ENCODE measurements around the gene NCOA7.
"Not testable (repeated sequence)": the region's sequence is repeated elsewhere in the genome, so short reads cannot be mapped to it uniquely, and the experiment has no call there.

The NCOA7 gene

GRCh38 chr6:125766641-125767040, 24.1 kb upstream of the NCOA7 start:
- 0 out of 2 replicates have a peak, but pooled peaks cover 2% of the 10 kb centered on the region for H3K4me1 ChIP-seq
- in situ Hi-C loops (cut with MboI; ENCODE audit: low sequenced_read_pairs): loop anchor here (5.0 to 25.0 kb wide), 2 partner anchors 454 to 879 kb away; no protein-coding TSS in a partner anchor
- no peak for DNase-seq (ENCODE audit: low spot score in 2 of 2)
- no peaks in the 10 kb centered on the region for H3K9me3 ChIP-seq
- H3K27me3 ChIP-seq (ENCODE audit: low read depth): peaks cover 12% of the 10 kb centered on the region; the same call in 1 of the 2 replicates
- H3K36me3 ChIP-seq (replicated peaks): no peaks in the 10 kb centered on the region
- no peak overlapping the region for H3K4me3 ChIP-seq

- Histone ChIP-seq H3K4me1 (0 out of 2 replicates have a peak, but pooled peaks cover 2% of the 10 kb centered on the region), H3K9me3 (no peaks in the 10 kb centered on the region), H3K27me3 (ENCODE audit: low read depth) (peaks cover 5% of the 10 kb centered on the region; the same call in 1 of the 2 replicates), H3K36me3 (replicated peaks) (no peaks in the 10 kb centered on the region), H3K4me3 (no peak overlapping the region)
- no peak for DNase-seq (ENCODE audit: low spot score in 2 of 2)
- in situ Hi-C loops (cut with MboI; ENCODE audit: low sequenced_read_pairs): loop anchor here (5.0 to 25.0 kb wide), 2 partner anchors 457 to 882 kb away; no protein-coding TSS in a partner anchor
Observed at GRCh38 chr6:125769147-125769783, 21.5 kb upstream of the NCOA7 start.

- Histone ChIP-seq H3K4me3 (no peak overlapping the region), H3K27me3 (ENCODE audit: low read depth) (no peaks in the 10 kb centered on the region), H3K9me3 (no peaks in the 10 kb centered on the region), H3K4me1 (peaks cover 22% of the 10 kb centered on the region), H3K36me3 (replicated peaks) (no peaks in the 10 kb centered on the region)
- no peak for DNase-seq (ENCODE audit: low spot score in 2 of 2)
- in situ Hi-C loops (cut with MboI; ENCODE audit: low sequenced_read_pairs): loop anchor here (25.0 kb wide), 1 partner anchor 886 kb away; no protein-coding TSS in a partner anchor
Observed at GRCh38 chr6:125773387-125774341, 17.1 kb upstream of the NCOA7 start.

- DNase-seq (ENCODE audit: low spot score in 2 of 2): peak; percentile 53 to 60
- H3K36me3 ChIP-seq (replicated peaks); H3K9me3 ChIP-seq; H3K4me3 ChIP-seq; in situ Hi-C loops (cut with MboI; ENCODE audit: low sequenced_read_pairs); H3K27me3 ChIP-seq (ENCODE audit: low read depth): not testable (repeated sequence)
- peaks cover 22% of the 10 kb centered on the region for H3K4me1 ChIP-seq
Observed at GRCh38 chr6:125776107-125776826, 14.5 kb upstream of the NCOA7 start.

GRCh38 chr6:125779924-125780539, 10.7 kb upstream of the NCOA7 start:
- Histone ChIP-seq H3K36me3 (replicated peaks) (no peaks in the 10 kb centered on the region), H3K9me3 (no peaks in the 10 kb centered on the region), H3K4me1 (peaks cover 27% of the 10 kb centered on the region), H3K4me3 (peak overlapping the region; percentile 44), H3K27me3 (ENCODE audit: low read depth) (no peaks in the 10 kb centered on the region)
- DNase-seq (ENCODE audit: low spot score in 2 of 2): peak; percentile 84 to 94
- in situ Hi-C loops (cut with MboI; ENCODE audit: low sequenced_read_pairs): loop anchor here (10.0 kb wide), 1 partner anchor 175 kb away; the partner anchor contains the start of gene HINT3

- DNase-seq (ENCODE audit: low spot score in 2 of 2): peak; percentile 66
- peak overlapping the region; percentile 44 for H3K4me3 ChIP-seq
- H3K4me1 ChIP-seq: peaks cover 20% of the 10 kb centered on the region
- no peaks in the 10 kb centered on the region for H3K36me3 ChIP-seq (replicated peaks)
- no peaks in the 10 kb centered on the region for H3K9me3 ChIP-seq
- no peaks in the 10 kb centered on the region for H3K27me3 ChIP-seq (ENCODE audit: low read depth)
- in situ Hi-C loops (cut with MboI; ENCODE audit: low sequenced_read_pairs): loop anchor here (10.0 kb wide), 1 partner anchor 174 kb away; the partner anchor contains the start of gene HINT3
Observed at GRCh38 chr6:125780540-125781313, 10.0 kb upstream of the NCOA7 start.

- H3K27me3 ChIP-seq (ENCODE audit: low read depth): no peaks in the 10 kb centered on the region
- no peaks in the 10 kb centered on the region for H3K36me3 ChIP-seq (replicated peaks)
- in situ Hi-C loops (cut with MboI; ENCODE audit: low sequenced_read_pairs): loop anchor here (10.0 kb wide), 1 partner anchor 173 kb away; the partner anchor contains the start of gene HINT3
- DNase-seq (ENCODE audit: low spot score in 2 of 2): peak; percentile 55 to 75
- peaks cover 17% of the 10 kb centered on the region for H3K4me1 ChIP-seq
- H3K9me3 ChIP-seq: no peaks in the 10 kb centered on the region
- H3K4me3 ChIP-seq: peak overlapping the region; percentile 44
Observed at GRCh38 chr6:125781314-125781868, 9.4 kb upstream of the NCOA7 start.

- peaks cover 20% of the 10 kb centered on the region for H3K4me1 ChIP-seq
- DNase-seq (ENCODE audit: low spot score in 2 of 2): no peak
- H3K36me3 ChIP-seq (replicated peaks): no peaks in the 10 kb centered on the region
- no peaks in the 10 kb centered on the region for H3K27me3 ChIP-seq (ENCODE audit: low read depth)
- no peak overlapping the region for H3K4me3 ChIP-seq
- H3K9me3 ChIP-seq: no peaks in the 10 kb centered on the region
- in situ Hi-C loops (cut with MboI; ENCODE audit: low sequenced_read_pairs): loop anchor here (10.0 kb wide), 1 partner anchor 170 kb away; the partner anchor contains the start of gene HINT3
Observed at GRCh38 chr6:125784365-125784764, 6.4 kb upstream of the NCOA7 start.

GRCh38 chr6:125787791-125788190, 3.0 kb upstream of the NCOA7 start:
- Histone ChIP-seq H3K4me1 (peaks cover 31% of the 10 kb centered on the region), H3K27me3 (ENCODE audit: low read depth) (no peaks in the 10 kb centered on the region), H3K9me3 (no peaks in the 10 kb centered on the region), H3K36me3 (replicated peaks) (no peaks in the 10 kb centered on the region), H3K4me3 (no peak overlapping the region)
- in situ Hi-C loops (cut with MboI; ENCODE audit: low sequenced_read_pairs): loop anchor here (10.0 kb wide), 1 partner anchor 167 kb away; the partner anchor contains the start of gene HINT3
- DNase-seq (ENCODE audit: low spot score in 2 of 2): peak; percentile 29 to 49

- Histone ChIP-seq H3K4me3 (no peak overlapping the region), H3K4me1 (peaks cover 35% of the 10 kb centered on the region), H3K9me3 (no peaks in the 10 kb centered on the region), H3K27me3 (ENCODE audit: low read depth) (no peaks in the 10 kb centered on the region), H3K36me3 (replicated peaks) (no peaks in the 10 kb centered on the region)
- in situ Hi-C loops (cut with MboI; ENCODE audit: low sequenced_read_pairs): loop anchor here (10.0 kb wide), 1 partner anchor 166 kb away; the partner anchor contains the start of gene HINT3
- no peak for DNase-seq (ENCODE audit: low spot score in 2 of 2)
Observed at GRCh38 chr6:125789167-125789566, 1.6 kb upstream of the NCOA7 start.

- Histone ChIP-seq H3K4me3 (peak overlapping the region; percentile 64), H3K36me3 (replicated peaks) (no peaks in the 10 kb centered on the region), H3K9me3 (no peaks in the 10 kb centered on the region), H3K4me1 (peaks cover 35% of the 10 kb centered on the region), H3K27me3 (ENCODE audit: low read depth) (no peaks in the 10 kb centered on the region)
- in situ Hi-C loops (cut with MboI; ENCODE audit: low sequenced_read_pairs): loop anchor here (10.0 kb wide), 1 partner anchor 165 kb away; the partner anchor contains the start of gene HINT3
- peak; percentile 75 to 89 for DNase-seq (ENCODE audit: low spot score in 2 of 2)
Observed at GRCh38 chr6:125789576-125790357, 993 bp upstream of the NCOA7 start.
